Panc1 (cell line): Measurements from ENCODE around the gene ZC3H7A. TPM values are rescaled to one million over a fixed set of nuclear protein-coding genes. Genes with fewer than 3 reads are reported as not detected.
A peak's percentile ranks its signal among the peaks of the same experiment; 100 is the strongest.

Source experiments
- ATAC-seq: fragments of 200-7000 bp; cut with Tn5 transposase; 2 replicates; pipeline ENCODE4 v1.9.1; 2020; ENCODE audit warnings: mild to moderate bottlenecking, moderate library complexity
- BruUV-seq: library from RNA; stranded (reverse); fragments of 400-500 nt; replicated peaks from 2 replicates; lab custom pipeline; 2021; lab: Mats Ljungman, UMichigan
- CTCF ChIA-PET: fragments of 300-600 bp; sonication (Branson Sonifier 250); formaldehyde crosslinking; loops from one replicate; lab custom pipeline; 2022; ENCODE audit warnings: antibody characterized with exemption; lab: Charles Lee
- POLR2A ChIA-PET: fragments of 300-600 bp; sonication (Branson Sonifier 250); formaldehyde crosslinking; loops from one replicate; lab custom pipeline; 2022; ENCODE audit warnings: antibody characterized with exemption; lab: Charles Lee
- DNase-seq: peaks from one replicate; pipeline ENCODE4 v3.0.0-alpha.2; 2010; ENCODE audit warnings: low read depth, low spot score
- H3K27ac ChIP-seq: 2 replicates; pipeline ENCODE4 v1.5.1; 2011; ENCODE audit warnings: mild to moderate bottlenecking, low read length, inconsistent platforms
- H3K27me3 ChIP-seq: fragments of 200-500 bp; sonication (Bioruptor generic); 2 replicates; pipeline ENCODE4 v1.6.0; 2014; ENCODE audit warnings: low read length, inconsistent platforms; ENCODE audit not compliant: control insufficient read depth, insufficient read depth
- H3K36me3 ChIP-seq: fragments of 200-500 bp; sonication (Bioruptor generic); 2 replicates; pipeline ENCODE4 v1.5.1; 2014; ENCODE audit warnings: inconsistent platforms, mild to moderate bottlenecking, low read length, moderate library complexity; ENCODE audit not compliant: control insufficient read depth, insufficient read depth
- H3K4me1 ChIP-seq: 2 replicates; pipeline ENCODE4 v1.5.1; 2011; ENCODE audit warnings: inconsistent platforms, mild to moderate bottlenecking, low read length, moderate library complexity; ENCODE audit not compliant: control insufficient read depth, insufficient read depth
- H3K4me3 ChIP-seq, 2 experiments: 2 replicates each; pipeline ENCODE4 v1.5.1; 2011 to 2012; ENCODE audit warnings: low read depth in 2 of 2, low read length in 2 of 2, mild to moderate bottlenecking in 2 of 2, inconsistent platforms in 1 of 2, moderate library complexity in 1 of 2
- H3K9me3 ChIP-seq: fragments of 200-500 bp; sonication (Bioruptor generic); 2 replicates; pipeline ENCODE4 v1.5.1; 2014; ENCODE audit warnings: low read depth, mild to moderate bottlenecking, inconsistent platforms, low read length, moderate library complexity; ENCODE audit not compliant: control insufficient read depth, insufficient read depth
- CTCF ChIP-seq: fragments of 450-650 bp; IDR thresholded peaks from 2 replicates; pipeline ENCODE4 v1.5.1; 2017; ENCODE audit warnings: mild to moderate bottlenecking
- POLR2AphosphoS5 ChIP-seq: IDR thresholded peaks from 2 replicates; pipeline ENCODE4 v1.6.1; 2012; ENCODE audit warnings: mild to moderate bottlenecking, low read depth, low read length, moderate library complexity
- SIN3A ChIP-seq: IDR thresholded peaks from 2 replicates; pipeline ENCODE4 v1.6.1; 2012; ENCODE audit warnings: low read depth, mild to moderate bottlenecking, low read length, moderate library complexity, borderline replicate concordance; ENCODE audit not compliant: insufficient read depth
- TCF7L2 ChIP-seq: IDR thresholded peaks from 2 replicates; pipeline ENCODE4 v1.6.1; 2011; ENCODE audit warnings: mild to moderate bottlenecking, low read depth, low read length, inconsistent platforms
- in situ Hi-C: cut with HindIII; loops from 2 replicates; pipeline ENCODE4 v1.10.0; 2016; ENCODE audit warnings: low sequenced_read_pairs, low pct_unique_long_range_greater_than_20kb
- intact Hi-C: fragments of 100-400 bp; cut with micrococcal nuclease; formaldehyde crosslinking; loops from one replicate; pipeline ENCODE4 v1.10.0; 2022; ENCODE audit not compliant: unreplicated experiment
- total RNA-seq: library from RNA; stranded (reverse); gene quantifications from one replicate; pipeline ENCODE4 v1.2.1, GENCODE V29; 2021; ENCODE audit not compliant: unreplicated experiment
- TF ChIP-seq, protein P1 (sequence below), 2 experiments: IDR thresholded peaks; 2 replicates each; pipeline ENCODE4 v1.6.1; 2011 to 2012; ENCODE audit warnings: low read depth in 2 of 2, control low read depth in 1 of 2, low read length in 1 of 2, mild to moderate bottlenecking in 1 of 2, moderate library complexity in 1 of 2; ENCODE audit not compliant: insufficient read depth in 1 of 2

The ZC3H7A gene
- total RNA-seq, 1 experiment from 2014 or later: 52.3 TPM

DNA sequence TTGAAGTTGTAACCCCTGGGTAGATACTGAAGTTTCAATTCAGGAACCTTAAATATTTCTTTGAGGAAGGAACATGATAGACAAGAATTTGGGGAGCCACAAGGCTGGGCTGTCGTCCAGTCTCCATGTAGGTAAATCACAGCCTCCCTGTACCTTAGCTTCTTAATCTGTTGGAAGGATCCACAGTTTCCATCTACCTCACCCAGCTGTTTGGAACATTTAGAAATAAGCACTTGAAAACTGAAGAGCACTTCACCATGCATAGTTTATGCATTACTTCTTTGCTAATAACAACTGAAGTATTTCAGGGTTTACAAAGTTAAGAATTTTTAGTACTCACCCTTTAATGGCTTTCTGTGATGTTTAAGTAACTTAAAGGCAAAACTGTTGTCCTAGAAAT, 71.6 kb downstream of the ZC3H7A start:
- ChIA-PET CTCF (no interaction called here), POLR2A (no interaction called here)
- no peaks in the 10 kb centered on the region; the same call in none of the 2 replicates for H3K36me3 ChIP-seq
- BruUV-seq: no TSS peak
- no peak overlapping the region for H3K4me3 ChIP-seq
- DNase-seq (no peak), ATAC-seq (no peak)
- H3K27me3 ChIP-seq: no peaks in the 10 kb centered on the region
- intact Hi-C loops (no loop called here), in situ Hi-C loops (no loop called here)
- no peaks in the 10 kb centered on the region for H3K9me3 ChIP-seq
- TF ChIP-seq POLR2AphosphoS5: no peak
- TF ChIP-seq, protein P1, sequence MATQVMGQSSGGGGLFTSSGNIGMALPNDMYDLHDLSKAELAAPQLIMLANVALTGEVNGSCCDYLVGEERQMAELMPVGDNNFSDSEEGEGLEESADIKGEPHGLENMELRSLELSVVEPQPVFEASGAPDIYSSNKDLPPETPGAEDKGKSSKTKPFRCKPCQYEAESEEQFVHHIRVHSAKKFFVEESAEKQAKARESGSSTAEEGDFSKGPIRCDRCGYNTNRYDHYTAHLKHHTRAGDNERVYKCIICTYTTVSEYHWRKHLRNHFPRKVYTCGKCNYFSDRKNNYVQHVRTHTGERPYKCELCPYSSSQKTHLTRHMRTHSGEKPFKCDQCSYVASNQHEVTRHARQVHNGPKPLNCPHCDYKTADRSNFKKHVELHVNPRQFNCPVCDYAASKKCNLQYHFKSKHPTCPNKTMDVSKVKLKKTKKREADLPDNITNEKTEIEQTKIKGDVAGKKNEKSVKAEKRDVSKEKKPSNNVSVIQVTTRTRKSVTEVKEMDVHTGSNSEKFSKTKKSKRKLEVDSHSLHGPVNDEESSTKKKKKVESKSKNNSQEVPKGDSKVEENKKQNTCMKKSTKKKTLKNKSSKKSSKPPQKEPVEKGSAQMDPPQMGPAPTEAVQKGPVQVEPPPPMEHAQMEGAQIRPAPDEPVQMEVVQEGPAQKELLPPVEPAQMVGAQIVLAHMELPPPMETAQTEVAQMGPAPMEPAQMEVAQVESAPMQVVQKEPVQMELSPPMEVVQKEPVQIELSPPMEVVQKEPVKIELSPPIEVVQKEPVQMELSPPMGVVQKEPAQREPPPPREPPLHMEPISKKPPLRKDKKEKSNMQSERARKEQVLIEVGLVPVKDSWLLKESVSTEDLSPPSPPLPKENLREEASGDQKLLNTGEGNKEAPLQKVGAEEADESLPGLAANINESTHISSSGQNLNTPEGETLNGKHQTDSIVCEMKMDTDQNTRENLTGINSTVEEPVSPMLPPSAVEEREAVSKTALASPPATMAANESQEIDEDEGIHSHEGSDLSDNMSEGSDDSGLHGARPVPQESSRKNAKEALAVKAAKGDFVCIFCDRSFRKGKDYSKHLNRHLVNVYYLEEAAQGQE (IDR thresholded peaks at IDR 0.05; ENCODE audit: insufficient read depth in 1 of 2, low read depth in 2 of 2, low read length in 1 of 2): no peak
- TF ChIP-seq TCF7L2: no peak
- TF ChIP-seq SIN3A: no peak
- no peak for TF ChIP-seq CTCF
- H3K27ac ChIP-seq: no peak overlapping the region
- H3K4me1 ChIP-seq: no peaks in the 10 kb centered on the region

DNA sequence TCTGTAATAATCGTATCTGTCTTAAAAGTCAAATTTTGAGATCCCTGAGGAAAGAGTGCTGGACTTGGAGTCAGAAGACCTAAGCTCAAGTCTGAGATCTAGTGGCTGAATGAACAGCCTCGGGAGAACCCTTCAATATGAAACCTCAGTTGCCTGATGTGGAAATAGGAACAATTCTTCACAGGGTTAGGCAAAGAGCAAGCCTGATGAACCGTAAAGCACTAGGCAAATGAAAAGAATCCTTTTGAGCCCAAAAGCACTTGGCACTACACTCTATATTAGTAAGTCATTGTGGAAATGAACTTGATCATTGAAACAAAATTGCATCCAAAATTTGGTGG, 74.6 kb downstream of the ZC3H7A start:
- TF ChIP-seq TCF7L2: no peak
- H3K9me3 ChIP-seq: no peaks in the 10 kb centered on the region
- DNase-seq: no peak
- H3K4me1 ChIP-seq: no peaks in the 10 kb centered on the region
- no TSS peak for BruUV-seq
- H3K4me3 ChIP-seq: no peak overlapping the region
- ATAC-seq: no peak
- in situ Hi-C loops: no loop called here
- CTCF ChIA-PET: no interaction called here
- POLR2A ChIA-PET: no interaction called here
- H3K27ac ChIP-seq: no peak overlapping the region
- H3K36me3 ChIP-seq: no peaks in the 10 kb centered on the region; the same call in none of the 2 replicates
- no peaks in the 10 kb centered on the region for H3K27me3 ChIP-seq
- intact Hi-C loops: no loop called here

- intact Hi-C loops: no loop called here
- ChIA-PET POLR2A (no interaction called here), CTCF (no interaction called here)
- Histone ChIP-seq H3K27ac (no peak overlapping the region), H3K9me3 (no peaks in the 10 kb centered on the region), H3K4me1 (no peaks in the 10 kb centered on the region), H3K36me3 (no peaks in the 10 kb centered on the region; the same call in none of the 2 replicates), H3K27me3 (no peaks in the 10 kb centered on the region), H3K4me3 (no peak overlapping the region)
- DNase-seq: no peak
- no peak for TF ChIP-seq SIN3A
- no peak for TF ChIP-seq CTCF
- BruUV-seq: TSS peak; percentile 28
- in situ Hi-C loops: no loop called here
- no peak for ATAC-seq
Observed at GRCh38 chr16:11721781-11722467, 75.1 kb downstream of the ZC3H7A start.
